Measurements from ENCODE around the gene R3HDM4. TPM values are rescaled to one million over a fixed set of nuclear protein-coding genes. Genes with fewer than 3 reads are reported as not detected.

The R3HDM4 gene
- total RNA-seq, 2 donors from 2014 or later, result 54.5 to 55.6 TPM

- Histone ChIP-seq H3K27ac (peak overlapping the region; percentile 94), H3K4me1 (peaks cover 9% of the 10 kb centered on the region), H3K36me3 (no peaks in the 10 kb centered on the region), H3K9me3 (no peaks in the 10 kb centered on the region), H3K9ac (ENCODE audit: low read depth in 2 of 2, low read length in 2 of 2) (peak overlapping the region; percentile 19 to 24), H3K27me3 (no peaks in the 10 kb centered on the region), H3K4me3 (no peak overlapping the region)
- DNase-seq, result no peak
- no peak for TF ChIP-seq CTCF (IDR thresholded peaks at IDR 0.05)
- intact Hi-C loops (cut with DNase I), result no loop called here
These were observed 5.7 kb downstream of the R3HDM4 start for GRCh38 chr19:907183-907853.

- H3K36me3 ChIP-seq, result no peaks in the 10 kb centered on the region
- H3K4me3 ChIP-seq, result no peak overlapping the region
- H3K9me3 ChIP-seq, result no peaks in the 10 kb centered on the region
- H3K9ac ChIP-seq (ENCODE audit: low read depth in 2 of 2, low read length in 2 of 2), result no peak overlapping the region
- intact Hi-C loops (cut with DNase I), result no loop called here
- H3K27me3 ChIP-seq, result no peaks in the 10 kb centered on the region
- no peak for TF ChIP-seq CTCF (IDR thresholded peaks at IDR 0.05)
- peaks cover 9% of the 10 kb centered on the region for H3K4me1 ChIP-seq
- no peak for DNase-seq
- no peak overlapping the region for H3K27ac ChIP-seq
These were observed 6.5 kb downstream of the R3HDM4 start for GRCh38 chr19:906480-906879.

- Histone ChIP-seq H3K36me3 (no peaks in the 10 kb centered on the region), H3K27me3 (no peaks in the 10 kb centered on the region), H3K27ac (no peak overlapping the region), H3K9me3 (no peaks in the 10 kb centered on the region), H3K9ac (ENCODE audit: low read depth in 2 of 2, low read length in 2 of 2) (no peak overlapping the region), H3K4me3 (no peak overlapping the region), H3K4me1 (peaks cover 3% of the 10 kb centered on the region)
- no peak for TF ChIP-seq CTCF (IDR thresholded peaks at IDR 0.05)
- intact Hi-C loops (cut with DNase I), result no loop called here
- DNase-seq, result no peak
These were observed 8.5 kb downstream of the R3HDM4 start for GRCh38 chr19:904545-904944.

GRCh38 chr19:903266-903797, 9.7 kb downstream of the R3HDM4 start:
- no peak for DNase-seq
- Histone ChIP-seq H3K4me1 (no peaks in the 10 kb centered on the region), H3K36me3 (no peaks in the 10 kb centered on the region), H3K4me3 (no peak overlapping the region), H3K27ac (no peak overlapping the region), H3K27me3 (no peaks in the 10 kb centered on the region), H3K9me3 (no peaks in the 10 kb centered on the region), H3K9ac (ENCODE audit: low read depth in 2 of 2, low read length in 2 of 2) (no peak overlapping the region)
- TF ChIP-seq CTCF (IDR thresholded peaks at IDR 0.05), result no peak
- intact Hi-C loops (cut with DNase I), result no loop called here

GRCh38 chr19:902446-903226, 10.4 kb downstream of the R3HDM4 start:
- Histone ChIP-seq H3K27ac (no peak overlapping the region), H3K4me3 (no peak overlapping the region), H3K36me3 (no peaks in the 10 kb centered on the region), H3K4me1 (no peaks in the 10 kb centered on the region), H3K9me3 (no peaks in the 10 kb centered on the region), H3K9ac (ENCODE audit: low read depth in 2 of 2, low read length in 2 of 2) (no peak overlapping the region), H3K27me3 (no peaks in the 10 kb centered on the region)
- no peak for TF ChIP-seq CTCF (IDR thresholded peaks at IDR 0.05)
- intact Hi-C loops (cut with DNase I), result no loop called here
- no peak for DNase-seq

Data from colonic mucosa (tissue), 4 donors.